Iris pigment epithelial cell (primary cell): ENCODE measurements around the gene HIGD1C.
"Not testable (repeated sequence)": the region's sequence is repeated elsewhere in the genome, so short reads cannot be mapped to it uniquely, and the experiment has no call there.

Experiments
- DNase-seq: peaks from one replicate; pipeline ENCODE4 v3.0.0-alpha.2; 2011; ENCODE audit warnings: low read depth

The HIGD1C gene

GRCh38 chr12:50933459-50934124 is 18.8 kb upstream of the HIGD1C start:
- DNase-seq: peak; percentile 52

- DNase-seq: peak; percentile 74
These were observed 17.9 kb upstream of the HIGD1C start for GRCh38 chr12:50934371-50934851.

- DNase-seq: peak; percentile 86
These were observed 17.1 kb upstream of the HIGD1C start for GRCh38 chr12:50934981-50935807.

- DNase-seq: no peak
These were observed 15.4 kb upstream of the HIGD1C start for GRCh38 chr12:50936821-50937530.

GRCh38 chr12:50937653-50938052 is 14.7 kb upstream of the HIGD1C start:
- no peak for DNase-seq

GRCh38 chr12:50947933-50948626 is 4.3 kb upstream of the HIGD1C start:
- no peak for DNase-seq

- DNase-seq: no peak
These were observed 3.5 kb upstream of the HIGD1C start for GRCh38 chr12:50948798-50949197.

GRCh38 chr12:50949801-50950302 is 2.5 kb upstream of the HIGD1C start:
- no peak for DNase-seq

- DNase-seq: no peak
These were observed 1.2 kb upstream of the HIGD1C start for GRCh38 chr12:50951112-50951511.

- no peak for DNase-seq
These were observed 703 bp downstream of the HIGD1C start for GRCh38 chr12:50953047-50953446.

- not testable (repeated sequence) for DNase-seq
These were observed 2.4 kb downstream of the HIGD1C start for GRCh38 chr12:50954789-50955188.

GRCh38 chr12:50955288-50955687 is 2.9 kb downstream of the HIGD1C start:
- DNase-seq: no peak

- DNase-seq: no peak
These were observed 3.4 kb downstream of the HIGD1C start for GRCh38 chr12:50955697-50956096.

GRCh38 chr12:50960130-50960529 is 7.8 kb downstream of the HIGD1C start:
- DNase-seq: peak; percentile 67

GRCh38 chr12:50961708-50962107 is 9.4 kb downstream of the HIGD1C start:
- DNase-seq: peak; percentile 88

- no peak for DNase-seq
These were observed 12.1 kb downstream of the HIGD1C start for GRCh38 chr12:50964432-50964831.

- DNase-seq: peak; percentile 35
These were observed 19.6 kb downstream of the HIGD1C start for GRCh38 chr12:50971946-50972345.

GRCh38 chr12:50979369-50980052 is 27.2 kb downstream of the HIGD1C start:
- no peak for DNase-seq

- DNase-seq: no peak
These were observed 28.2 kb downstream of the HIGD1C start for GRCh38 chr12:50980545-50980944.

- peak; percentile 23 for DNase-seq
These were observed 29.2 kb downstream of the HIGD1C start for GRCh38 chr12:50981319-50982239.
